Measurements from ENCODE around the gene IFT88.

IFT88 gene
- total RNA-seq = 15.4 to 25.1 (median 18.4) reads per million in 4 experiments

GRCh38 chr13:20566898-20567874, at the start of gene IFT88:
Gene IFT88, plus strand, starts transcription at chr13:20567157. Its CDS starts 7,229 bp downstream, at chr13:20574386.
- DNase-seq = peak; percentile 70

GRCh38 chr13:20518660-20519100, 48.3 kb upstream of the IFT88 start:
- no peak for DNase-seq

GRCh38 chr13:20519875-20520274, 47.1 kb upstream of the IFT88 start:
- no peak for DNase-seq

GRCh38 chr13:20521364-20522115, 45.4 kb upstream of the IFT88 start:
- no peak for DNase-seq

- DNase-seq = no peak
Observed at GRCh38 chr13:20525144-20525600, 41.8 kb upstream of the IFT88 start.

- DNase-seq = peak; percentile 56
Observed at GRCh38 chr13:20525601-20526544, 41.1 kb upstream of the IFT88 start, which contains the start of gene CRYL1. Gene CRYL1, minus strand, starts transcription at chr13:20525857. Its CDS starts 63 bp downstream, at chr13:20525794.

- DNase-seq = no peak
Observed at GRCh38 chr13:20526664-20527063, 40.3 kb upstream of the IFT88 start.

- no peak for DNase-seq
Observed at GRCh38 chr13:20528452-20528851, 38.5 kb upstream of the IFT88 start.

- no peak for DNase-seq
Observed at GRCh38 chr13:20534038-20534608, 32.8 kb upstream of the IFT88 start.

GRCh38 chr13:20536992-20537391, 30.0 kb upstream of the IFT88 start:
- no peak for DNase-seq

GRCh38 chr13:20544201-20544923, 22.6 kb upstream of the IFT88 start:
- no peak for DNase-seq

GRCh38 chr13:20546556-20546955, 20.4 kb upstream of the IFT88 start:
- DNase-seq = no peak

- no peak for DNase-seq
Observed at GRCh38 chr13:20547479-20547908, 19.5 kb upstream of the IFT88 start.

GRCh38 chr13:20550799-20551198, 16.2 kb upstream of the IFT88 start:
- DNase-seq = no peak

GRCh38 chr13:20553311-20553710, 13.6 kb upstream of the IFT88 start:
- no peak for DNase-seq

GRCh38 chr13:20558982-20559381, 8.0 kb upstream of the IFT88 start:
- no peak for DNase-seq

GRCh38 chr13:20559659-20560356, 7.1 kb upstream of the IFT88 start:
- DNase-seq = no peak

- DNase-seq = no peak
Observed at GRCh38 chr13:20561741-20562140, 5.2 kb upstream of the IFT88 start.

GRCh38 chr13:20565115-20565736, 1.7 kb upstream of the IFT88 start:
- no peak for DNase-seq

GRCh38 chr13:20566468-20566897, 474 bp upstream of the IFT88 start:
- peak; percentile 21 for DNase-seq
